ENCODE data around the gene OR6J1.
A peak's percentile ranks its signal among the peaks of the same experiment; 100 is the strongest.
"Not testable (repeated sequence)": the region's sequence is repeated elsewhere in the genome, so short reads cannot be mapped to it uniquely, and the experiment has no call there.

The OR6J1 gene

DNA sequence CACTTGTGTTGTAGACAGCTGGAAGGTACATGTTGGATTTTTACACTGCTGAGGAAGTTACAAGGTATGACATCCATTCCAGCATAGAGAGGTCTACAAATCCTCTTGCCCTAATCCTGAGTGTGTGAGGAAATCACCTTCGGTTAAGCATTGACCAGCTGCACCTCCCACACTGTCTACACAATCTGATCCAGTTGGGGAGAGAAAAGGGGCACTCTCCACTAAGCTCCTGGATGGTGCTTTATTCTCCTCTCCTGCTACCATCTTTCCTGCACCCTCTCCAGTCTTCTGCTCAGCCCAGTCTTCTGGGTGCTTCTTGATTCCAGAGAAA lies at the start of gene OR6J1:
OR6J1 (minus strand) TSS at position 48 of the 331 bp plus-strand sequence. CDS start 9,541 bp downstream, outside the sequence.
- no peak for TF ChIP-seq CTCF (conservative IDR thresholded peaks at IDR 0.05; ENCODE audit: low read depth, low read length)
- no peak for DNase-seq (ENCODE audit: low read depth)
- H3K4me3 ChIP-seq (ENCODE audit: low read length): no peak within 1 kb of the TSS

- no peak for TF ChIP-seq CTCF (conservative IDR thresholded peaks at IDR 0.05; ENCODE audit: low read depth, low read length)
- DNase-seq (ENCODE audit: low read depth): no peak
These were observed 48.0 kb upstream of the OR6J1 start for GRCh38 chr14:22692194-22692593.

GRCh38 chr14:22691171-22691570 lies 47.0 kb upstream of the OR6J1 start:
- DNase-seq (ENCODE audit: low read depth): no peak
- no peak for TF ChIP-seq CTCF (conservative IDR thresholded peaks at IDR 0.05; ENCODE audit: low read depth, low read length)
- no peak overlapping the region for H3K4me3 ChIP-seq (ENCODE audit: low read length)

More at GRCh38 chr14:22692194-22692593, 48.0 kb upstream of the OR6J1 start:
- H3K4me3 ChIP-seq (ENCODE audit: low read length): no peak overlapping the region

DNA sequence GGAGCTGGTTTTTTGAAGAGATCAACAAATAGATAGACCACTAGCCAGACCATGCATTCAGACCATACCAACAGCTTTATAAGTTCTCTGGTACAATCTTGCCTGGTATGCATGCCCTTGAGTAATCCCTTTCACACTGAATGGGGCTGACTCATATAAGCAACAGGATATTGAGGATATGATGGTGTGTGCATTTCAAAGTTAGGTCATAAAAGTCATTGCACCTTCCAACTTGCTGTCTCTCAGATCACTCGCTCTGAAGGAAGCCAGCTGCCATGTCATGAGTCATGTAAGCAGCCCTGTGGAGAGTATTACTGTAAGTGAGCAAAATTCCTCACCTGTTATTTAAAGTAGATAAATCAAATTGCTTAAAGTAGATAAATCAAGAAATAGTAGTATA lies 45.0 kb upstream of the OR6J1 start:
- TF ChIP-seq CTCF (conservative IDR thresholded peaks at IDR 0.05; ENCODE audit: low read depth, low read length): no peak
- peak; percentile 95 for DNase-seq (ENCODE audit: low read depth)
- H3K4me3 ChIP-seq (ENCODE audit: low read length): no peak overlapping the region

DNA sequence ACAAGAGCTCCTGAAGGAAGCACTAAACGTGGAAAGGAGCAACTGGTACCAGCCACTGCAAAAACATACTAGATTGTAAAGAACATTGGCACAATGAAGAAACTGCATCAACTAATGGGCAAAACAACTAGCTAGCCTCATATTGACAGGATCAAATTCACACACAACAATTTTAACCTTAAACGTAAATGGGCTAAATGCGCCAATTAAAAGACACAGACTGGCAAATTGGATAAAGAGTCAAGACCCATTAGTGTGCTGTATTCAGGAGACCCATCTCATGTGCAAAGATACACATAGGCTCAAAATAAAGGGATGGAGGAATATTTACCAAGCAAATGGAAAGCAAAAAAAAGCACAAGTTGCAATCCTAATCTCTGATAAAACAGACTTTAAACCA lies 43.8 kb upstream of the OR6J1 start:
- DNase-seq (ENCODE audit: low read depth); H3K4me3 ChIP-seq (ENCODE audit: low read length): not testable (repeated sequence)

GRCh38 chr14:22686176-22686611 lies 42.0 kb upstream of the OR6J1 start:
- H3K4me3 ChIP-seq (ENCODE audit: low read length); DNase-seq (ENCODE audit: low read depth): not testable (repeated sequence)

GRCh38 chr14:22685467-22685866 lies 41.3 kb upstream of the OR6J1 start:
- DNase-seq (ENCODE audit: low read depth): no peak
- no peak for TF ChIP-seq CTCF (conservative IDR thresholded peaks at IDR 0.05; ENCODE audit: low read depth, low read length)
- no peak overlapping the region for H3K4me3 ChIP-seq (ENCODE audit: low read length)

DNA sequence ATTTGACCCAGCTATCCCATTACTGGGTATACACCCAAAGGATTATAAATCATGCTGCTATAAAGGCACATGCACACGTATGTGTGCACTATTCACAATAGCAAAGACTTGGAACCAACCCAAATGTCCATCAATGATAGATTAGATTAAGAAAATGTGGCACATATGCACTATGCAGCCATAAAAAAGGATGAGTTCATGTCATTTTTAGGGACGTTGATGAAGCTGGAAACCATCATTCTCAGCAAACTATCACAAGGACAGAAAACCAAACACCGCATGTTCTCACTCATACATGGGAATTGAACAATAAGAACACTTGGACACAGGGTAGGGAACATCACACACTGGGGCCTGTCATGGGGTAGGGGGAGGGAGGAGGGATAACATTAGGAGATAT lies 39.3 kb upstream of the OR6J1 start:
- DNase-seq (ENCODE audit: low read depth); H3K4me3 ChIP-seq (ENCODE audit: low read length): not testable (repeated sequence)

DNA sequence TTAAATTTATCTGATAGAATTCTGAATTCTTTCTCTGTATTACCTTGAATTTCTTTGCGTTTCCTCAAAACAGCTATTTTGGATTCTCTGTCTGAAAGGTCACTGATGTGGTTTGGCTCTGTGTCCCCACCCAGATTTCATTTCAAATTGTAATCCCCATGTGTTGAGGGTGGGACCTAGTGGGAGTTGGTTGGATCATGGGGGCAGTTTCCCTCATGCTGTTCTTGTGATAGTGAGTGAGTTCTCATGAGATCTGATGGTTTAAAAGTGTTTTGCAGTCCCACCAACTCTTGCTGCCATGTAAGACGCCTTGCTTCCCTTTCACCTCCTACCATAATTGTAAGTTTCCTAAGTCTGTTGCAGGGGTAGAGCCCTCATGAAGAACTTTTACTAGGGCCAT lies 34.1 kb upstream of the OR6J1 start:
- no peak for TF ChIP-seq CTCF (conservative IDR thresholded peaks at IDR 0.05; ENCODE audit: low read depth, low read length)
- no peak for DNase-seq (ENCODE audit: low read depth)

DNA sequence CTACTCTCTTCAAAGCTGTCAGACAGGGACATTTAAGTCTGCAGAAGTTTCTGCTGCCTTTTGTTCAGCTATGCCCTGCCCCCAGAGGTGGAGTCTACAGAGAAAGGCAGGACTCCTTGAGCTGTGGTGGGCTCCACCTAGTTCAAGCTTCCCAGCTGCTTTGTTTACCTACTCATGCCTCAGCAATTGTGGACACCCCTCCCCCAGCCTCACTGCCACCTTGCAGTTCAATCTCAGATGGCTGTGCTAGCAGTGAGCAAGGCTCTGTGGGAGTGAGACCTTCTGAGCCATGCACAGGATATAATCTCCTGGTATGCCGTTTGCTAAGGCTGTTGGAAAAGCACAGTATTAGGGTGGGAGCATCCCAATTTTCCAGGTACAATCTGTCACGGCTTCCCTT lies 33.4 kb upstream of the OR6J1 start:
- DNase-seq (ENCODE audit: low read depth); H3K4me3 ChIP-seq (ENCODE audit: low read length): not testable (repeated sequence)

More for the DNA sequence above, 34.1 kb upstream of the OR6J1 start:
- no peak overlapping the region for H3K4me3 ChIP-seq (ENCODE audit: low read length)
